NCI-H1048 (cell line): ENCODE results near the gene ST7.

Experiments used
- DNase-seq: peaks from one replicate; lab custom pipeline; 2025; lab: John Stamatoyannopoulos, UW

ST7 gene

GRCh38 chr7:117273814-117274225 is 320.5 kb downstream of the ST7 start:
- DNase-seq = no peak

GRCh38 chr7:117274951-117275350 is 321.6 kb downstream of the ST7 start:
- DNase-seq = no peak

GRCh38 chr7:117277576-117277975 is 324.3 kb downstream of the ST7 start:
- DNase-seq = no peak

GRCh38 chr7:117278040-117278439 is 324.7 kb downstream of the ST7 start:
- no peak for DNase-seq

GRCh38 chr7:117279203-117279602 is 325.9 kb downstream of the ST7 start:
- DNase-seq = no peak
